HL-60 (cell line): ENCODE results near the gene MYO3B.

Experiments used
- DNase-seq, 2 experiments: peaks; one replicate each; pipeline ENCODE4 v3.0.0-alpha.2; 2010 to 2020; ENCODE audit warnings: low read depth in 1 of 2, low spot score in 1 of 2
- H3K27ac ChIP-seq: fragments of 250-450 bp; sonication (Bioruptor Pico); replicated peaks from 2 replicates; pipeline ENCODE4 v1.5.1; 2020; ENCODE audit warnings: mild to moderate bottlenecking, moderate library complexity
- H3K27me3 ChIP-seq: fragments of 250-450 bp; sonication (Bioruptor Pico); 2 replicates; pipeline ENCODE4 v1.5.1; 2021; ENCODE audit warnings: mild to moderate bottlenecking, moderate library complexity; ENCODE audit not compliant: insufficient read depth, poor library complexity, severe bottlenecking
- H3K4me3 ChIP-seq: replicated peaks from 2 replicates; pipeline ENCODE4 v1.5.1; 2011; ENCODE audit warnings: mild to moderate bottlenecking, control low read depth, low read length; ENCODE audit not compliant: insufficient read depth
- CTCF ChIP-seq: IDR thresholded peaks from one replicate; pipeline ENCODE4 v1.5.1; 2011; ENCODE audit warnings: low read length, control low read depth, inconsistent platforms; ENCODE audit not compliant: insufficient read depth
- GABPA ChIP-seq: IDR thresholded peaks from 2 replicates; pipeline ENCODE4 v1.6.1; 2012; ENCODE audit warnings: low read depth
- POLR2AphosphoS5 ChIP-seq: IDR thresholded peaks from 2 replicates; pipeline ENCODE4 v1.6.1; 2012; ENCODE audit warnings: low read depth
- REST ChIP-seq: IDR thresholded peaks from 2 replicates; pipeline ENCODE4 v1.6.1; 2012; ENCODE audit warnings: low read depth; ENCODE audit not compliant: insufficient replicate concordance
- SPI1 ChIP-seq: IDR thresholded peaks from 2 replicates; pipeline ENCODE4 v1.6.1; 2012; ENCODE audit warnings: low read depth, mild to moderate bottlenecking, borderline replicate concordance

Gene MYO3B

GRCh38 chr2:170339750-170340692 is 162.1 kb downstream of the MYO3B start:
- Histone ChIP-seq H3K27me3 (no peaks in the 10 kb centered on the region), H3K27ac (no peak overlapping the region), H3K4me3 (no peak overlapping the region)
- no peak for TF ChIP-seq GABPA
- TF ChIP-seq CTCF: no peak
- no peak for TF ChIP-seq SPI1
- TF ChIP-seq POLR2AphosphoS5: no peak
- no peak for TF ChIP-seq REST
- no peak for DNase-seq

GRCh38 chr2:170340693-170341068 is 162.7 kb downstream of the MYO3B start:
- DNase-seq: no peak
- Histone ChIP-seq H3K4me3 (no peak overlapping the region), H3K27me3 (no peaks in the 10 kb centered on the region), H3K27ac (no peak overlapping the region)
- TF ChIP-seq SPI1 (no peak), GABPA (no peak), POLR2AphosphoS5 (no peak), CTCF (no peak), REST (no peak)

GRCh38 chr2:170341684-170342623 is 164.0 kb downstream of the MYO3B start:
- Histone ChIP-seq H3K4me3 (no peak overlapping the region), H3K27ac (no peak overlapping the region), H3K27me3 (no peaks in the 10 kb centered on the region)
- DNase-seq: no peak
- TF ChIP-seq GABPA (no peak), REST (no peak), SPI1 (no peak), CTCF (no peak), POLR2AphosphoS5 (no peak)
